GM18499 (cell line): Measurements from ENCODE around the gene TNNI3.
"Not testable (repeated sequence)": the region's sequence is repeated elsewhere in the genome, so short reads cannot be mapped to it uniquely, and the experiment has no call there.

Experiments
- ATAC-seq: cut with Tn5 transposase; IDR thresholded peaks from one replicate; pipeline ENCODE4 v1.9.1; 2021; ENCODE audit warnings: moderate number of reproducible peaks; ENCODE audit not compliant: insufficient read depth, unreplicated experiment

TNNI3 gene

DNA sequence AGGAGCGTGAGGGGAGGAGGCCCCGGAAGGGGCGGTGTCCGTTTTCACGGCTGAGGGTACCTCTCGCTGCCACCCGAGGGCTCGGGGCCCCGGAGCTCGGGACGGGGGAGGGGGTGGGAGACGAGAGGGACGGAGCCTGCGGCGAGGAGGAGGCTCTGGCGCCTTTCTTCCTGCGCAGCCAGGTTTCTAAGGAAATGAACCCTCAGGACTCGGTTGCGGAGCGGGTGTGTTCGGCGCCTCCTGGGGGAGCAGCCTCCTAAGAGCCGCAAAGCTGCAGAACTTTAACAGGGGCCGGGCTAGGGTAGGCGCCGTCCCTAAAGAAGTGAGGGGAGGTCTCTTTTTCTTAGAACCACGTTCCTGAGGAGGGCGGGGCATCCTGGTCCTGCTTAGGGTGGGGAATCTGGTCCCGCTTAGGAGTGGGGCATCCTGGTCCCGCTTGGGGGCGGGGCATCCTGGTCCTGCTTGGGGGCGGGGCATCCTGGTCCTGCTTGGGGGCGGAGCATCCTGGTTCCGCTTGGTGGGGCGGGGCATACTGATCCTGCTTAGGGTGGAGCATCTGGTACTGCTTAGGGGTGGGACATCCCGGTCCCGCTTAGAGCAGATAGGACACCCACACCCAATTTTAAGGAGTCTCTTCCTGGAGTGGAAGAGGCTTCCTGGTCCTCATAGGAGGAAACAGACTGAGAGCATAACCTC is 16.3 kb upstream of the TNNI3 start:
- no peak for ATAC-seq

DNA sequence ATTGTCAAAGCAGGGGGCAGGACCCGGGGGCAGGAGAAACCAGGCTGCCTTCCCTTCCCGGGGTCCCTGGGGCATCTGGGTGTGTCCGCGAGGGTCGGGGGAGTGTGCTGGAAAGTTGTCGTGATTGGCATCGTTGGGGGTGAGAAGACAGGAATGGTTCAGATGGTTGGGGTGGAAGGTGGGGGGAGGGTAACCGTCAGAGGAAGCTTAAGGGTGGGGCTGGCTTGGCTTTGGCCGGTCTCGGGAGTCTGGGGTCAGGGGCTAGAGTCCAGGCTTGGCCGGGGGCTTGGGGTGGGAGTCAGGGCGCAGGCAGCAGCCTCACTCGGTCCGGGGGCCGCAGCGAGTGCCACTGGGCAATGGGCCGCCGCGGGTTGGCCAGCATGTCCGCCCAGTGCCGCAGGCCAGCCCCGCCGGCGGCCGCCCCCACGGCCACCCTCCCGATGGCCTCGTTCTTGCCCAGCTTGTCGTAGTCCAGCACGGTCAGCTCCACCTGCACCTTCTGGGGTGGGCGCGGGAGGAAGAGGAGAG is 15.7 kb upstream of the TNNI3 start:
- no peak for ATAC-seq

DNA sequence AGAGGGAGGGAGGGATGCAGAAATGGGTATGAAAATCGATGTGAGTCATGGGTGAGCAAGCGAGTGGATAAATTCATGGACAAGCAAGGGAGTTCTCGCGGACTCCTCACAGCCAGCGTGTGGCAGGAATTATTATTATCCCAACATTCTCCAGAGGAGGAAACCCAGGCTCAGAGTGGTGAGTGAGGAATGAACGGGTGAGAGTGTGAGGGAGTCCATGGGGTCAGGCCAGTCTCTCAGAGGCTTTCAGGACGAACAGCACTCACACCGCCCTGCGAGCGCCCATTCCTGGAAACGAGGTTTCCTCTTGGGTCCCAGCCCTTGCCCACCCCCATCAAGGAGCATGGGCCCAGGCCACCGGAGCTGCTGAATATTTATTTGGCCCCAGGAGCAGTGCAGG is 15.2 kb upstream of the TNNI3 start:
- ATAC-seq = no peak

DNA sequence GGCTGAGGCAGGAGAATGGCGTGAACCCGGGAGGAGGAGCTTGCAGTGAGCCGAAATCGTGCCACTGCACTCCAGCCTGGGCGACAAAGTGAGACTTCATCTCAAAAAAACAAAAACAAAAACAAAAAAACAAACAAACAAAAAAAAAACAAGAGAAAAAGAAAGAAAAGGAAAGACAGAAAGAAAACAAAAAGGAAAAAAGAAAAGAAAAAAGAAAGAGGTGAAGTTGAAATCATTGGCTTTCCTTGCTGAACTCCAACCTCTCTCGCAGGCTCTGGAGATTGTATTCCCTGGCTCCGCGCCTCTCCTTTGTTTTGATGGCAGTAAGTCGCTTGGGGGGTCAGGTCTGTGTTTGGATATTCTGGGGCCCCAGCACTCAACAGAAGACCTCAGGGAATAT is 14.8 kb upstream of the TNNI3 start:
- not testable (repeated sequence) for ATAC-seq

DNA sequence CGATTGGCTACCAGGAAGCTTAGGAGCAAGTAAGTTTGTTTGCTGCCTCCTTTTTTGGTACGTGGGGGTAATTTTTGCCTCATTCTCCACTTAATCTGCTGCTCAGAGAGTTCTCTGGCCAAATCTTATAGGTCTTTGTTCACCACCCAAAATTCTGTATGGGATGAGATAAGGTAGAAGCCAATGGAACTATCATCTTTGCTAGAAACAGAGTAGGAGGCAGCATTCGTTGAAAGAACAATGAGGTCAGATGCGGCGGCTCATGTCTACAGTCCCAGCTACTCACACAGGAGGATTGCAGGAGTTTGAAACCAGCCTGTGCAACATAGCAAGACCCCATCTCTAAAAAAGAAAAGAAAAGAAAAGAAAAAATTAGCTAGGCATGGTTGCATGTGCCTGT is 13.9 kb upstream of the TNNI3 start:
- ATAC-seq = no peak

DNA sequence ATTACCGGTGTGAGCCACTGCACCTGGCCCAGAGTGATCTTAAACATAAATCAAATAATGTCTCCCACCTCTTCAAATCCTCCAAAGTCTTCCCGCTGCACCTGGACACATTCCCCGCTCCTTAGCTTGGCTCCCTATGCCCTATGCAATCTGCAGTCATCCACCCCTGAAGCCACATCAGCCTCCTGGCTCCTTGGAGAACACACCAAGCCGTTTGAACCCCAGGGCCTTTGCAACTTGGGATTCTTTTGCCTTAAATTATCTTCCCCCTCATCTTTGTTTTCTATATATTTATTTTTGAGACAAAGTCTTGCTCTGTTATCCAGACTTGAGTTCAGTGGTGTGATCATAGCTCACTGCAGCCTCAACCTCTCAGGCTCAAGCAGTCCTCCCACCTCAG is 11.6 kb upstream of the TNNI3 start:
- ATAC-seq = no peak

DNA sequence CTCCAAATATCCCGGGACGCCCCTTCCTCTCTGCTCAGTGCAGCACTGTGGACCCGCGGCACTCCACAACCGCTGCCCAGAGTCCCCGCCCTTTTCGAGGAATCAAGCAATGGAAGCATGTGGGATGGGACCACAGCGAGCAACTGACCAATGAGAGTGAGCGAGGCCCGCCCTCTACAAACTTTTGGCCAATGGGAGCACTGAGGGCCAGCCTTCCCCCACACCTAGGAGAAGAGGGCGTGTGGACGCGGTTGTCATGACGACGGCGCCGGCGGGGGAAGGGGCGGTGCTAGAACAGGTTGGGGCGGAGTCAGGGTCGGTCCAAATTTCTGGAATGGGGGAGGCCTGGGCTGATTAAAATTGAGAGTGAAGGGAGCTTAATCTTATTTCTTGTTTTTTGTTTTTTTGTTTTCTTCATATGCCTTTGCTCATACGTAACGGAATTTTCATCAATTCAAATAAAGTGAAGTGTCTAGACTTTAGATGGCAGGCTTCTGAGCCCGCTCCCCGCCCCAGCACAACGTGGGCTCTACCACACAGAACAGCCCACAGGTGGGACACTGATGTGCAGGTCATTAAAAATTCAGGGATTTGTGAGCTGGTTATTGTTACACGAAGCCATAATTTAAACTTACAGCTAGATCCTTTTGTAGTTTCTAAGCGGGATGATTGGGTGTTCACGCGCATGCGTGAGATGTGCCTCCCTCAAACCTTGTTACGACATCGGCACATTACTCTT is 9.2 kb upstream of the TNNI3 start, which contains the start of gene DNAAF3:
Gene DNAAF3 (minus strand): TSS at position 84 of the 739 bp plus-strand sequence. CDS start 200 bp downstream, outside the sequence.
- ATAC-seq = no peak

DNA sequence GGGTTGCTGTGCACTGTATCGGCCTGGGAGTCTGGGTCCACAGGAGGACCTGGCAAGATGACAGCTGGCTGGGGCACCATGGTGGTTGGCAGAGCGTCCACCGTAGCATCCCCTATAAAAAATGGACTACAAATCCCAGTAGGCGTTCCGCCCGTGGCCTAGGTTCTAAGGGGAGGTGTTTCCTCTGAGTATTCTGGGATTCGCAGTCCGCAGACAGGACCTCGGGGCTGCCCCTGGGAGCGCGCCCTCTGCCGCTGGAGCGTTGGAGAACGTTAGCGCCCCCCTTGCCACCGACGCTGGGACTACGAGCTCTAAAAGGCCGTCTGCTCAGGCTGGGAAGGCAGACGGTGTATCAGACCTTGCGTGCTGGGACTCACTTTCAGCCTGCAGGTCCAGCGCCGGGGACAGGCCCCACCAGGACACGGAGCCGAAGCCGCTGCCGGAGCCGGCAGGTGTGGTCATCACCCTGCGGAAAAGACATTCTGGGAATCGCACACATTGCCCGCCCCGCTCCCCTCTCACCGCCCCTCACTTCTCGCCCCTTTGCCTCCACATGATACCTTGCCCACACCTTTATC is 8.5 kb upstream of the TNNI3 start:
- ATAC-seq = no peak

DNA sequence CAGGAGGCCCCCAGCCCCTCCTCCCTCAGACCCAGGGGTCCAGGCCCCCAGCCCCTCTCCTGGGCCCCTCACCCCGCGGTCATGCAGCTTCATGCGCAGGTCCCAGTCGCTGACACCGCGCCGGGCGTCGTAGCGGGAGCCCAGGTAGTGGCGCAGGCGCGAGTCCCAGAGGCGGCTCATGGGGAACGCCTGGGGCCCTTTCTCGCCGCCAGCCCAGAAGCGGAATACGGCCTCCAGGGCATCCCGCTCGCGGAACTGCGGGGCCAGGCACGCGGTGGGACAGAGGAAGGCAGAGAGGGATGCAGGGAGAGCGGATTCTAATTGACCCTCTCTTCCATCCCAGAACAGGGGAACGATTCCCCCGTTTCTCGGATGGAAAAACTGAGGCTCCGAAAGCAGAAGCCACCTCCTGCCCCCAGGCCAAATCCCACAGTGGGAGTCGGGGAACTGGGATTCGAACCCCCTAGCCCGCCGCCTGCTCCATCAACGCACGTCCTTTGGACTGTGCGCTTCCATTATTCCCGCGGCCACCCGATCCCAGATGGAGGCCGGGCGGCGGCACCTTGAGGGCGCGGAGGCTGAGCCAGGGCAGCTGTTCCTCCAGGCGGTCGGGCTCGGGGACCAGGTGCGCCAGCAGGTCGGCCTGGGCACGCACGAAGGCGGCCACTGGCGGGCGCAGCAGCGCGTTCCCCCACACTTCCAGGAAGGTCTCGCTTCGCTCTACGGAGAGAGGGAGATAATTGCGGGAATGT is 4.2 kb upstream of the TNNI3 start:
- ATAC-seq = no peak

DNA sequence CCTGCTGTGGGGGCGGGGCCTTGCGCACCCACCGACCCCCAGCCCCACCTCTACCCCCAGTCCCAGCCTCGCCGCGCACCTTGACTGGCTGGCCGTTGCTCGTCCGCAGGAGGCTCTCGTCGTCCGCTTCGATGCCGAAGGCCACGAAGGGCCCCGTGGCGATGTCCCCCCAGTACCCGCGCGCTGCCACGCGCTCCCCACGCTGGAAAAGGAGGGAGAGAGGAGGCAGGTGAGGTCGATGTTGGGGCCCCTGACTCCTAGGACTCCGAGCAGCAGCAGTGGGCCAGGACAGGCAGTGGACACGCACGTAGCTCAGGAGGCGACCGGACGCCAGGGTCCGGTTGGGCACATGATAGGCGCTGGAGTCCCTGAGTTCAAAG is 3.4 kb upstream of the TNNI3 start:
- no peak for ATAC-seq

DNA sequence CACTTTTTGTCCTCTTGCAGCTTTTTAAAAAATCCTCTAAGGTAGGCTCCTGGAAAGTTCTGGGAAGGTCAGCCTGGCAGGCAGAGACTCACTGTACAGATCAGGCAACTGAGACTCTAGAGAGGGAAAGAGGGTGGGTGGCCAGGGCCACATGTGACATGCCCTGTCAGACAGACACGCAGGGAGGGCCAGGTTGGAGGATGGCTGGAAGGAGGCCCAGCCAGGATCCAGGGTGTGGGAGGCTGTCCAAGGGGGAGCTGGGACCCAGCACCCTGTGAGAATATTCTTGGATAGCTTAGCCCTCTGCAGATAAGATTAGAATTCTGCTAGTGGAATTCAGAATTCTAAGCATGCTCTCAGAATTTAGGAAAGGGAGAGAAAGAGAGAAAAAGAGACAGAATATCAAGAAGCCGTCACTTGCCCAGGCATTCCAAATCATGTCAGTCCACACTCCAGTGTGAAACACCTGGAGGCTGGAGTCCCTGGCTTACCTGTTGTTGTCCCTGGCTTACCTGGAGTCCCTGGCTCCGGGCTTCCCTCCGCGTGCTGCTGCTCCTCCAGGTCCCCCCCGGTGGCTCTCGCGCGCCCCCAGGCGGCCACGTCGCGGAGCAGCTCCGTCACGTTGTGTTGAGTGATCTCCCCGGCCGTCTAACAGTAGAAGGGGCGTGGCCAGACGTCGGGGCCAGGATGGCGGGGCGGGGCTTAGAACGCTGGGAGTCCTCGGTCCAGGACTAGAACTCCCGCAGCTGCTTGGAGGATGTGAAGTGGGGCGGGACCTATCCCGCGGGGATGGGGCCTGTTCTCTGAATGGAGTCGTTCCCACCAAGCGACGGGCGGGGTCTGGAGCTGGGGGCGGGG is 2.8 kb upstream of the TNNI3 start:
- ATAC-seq = no peak

DNA sequence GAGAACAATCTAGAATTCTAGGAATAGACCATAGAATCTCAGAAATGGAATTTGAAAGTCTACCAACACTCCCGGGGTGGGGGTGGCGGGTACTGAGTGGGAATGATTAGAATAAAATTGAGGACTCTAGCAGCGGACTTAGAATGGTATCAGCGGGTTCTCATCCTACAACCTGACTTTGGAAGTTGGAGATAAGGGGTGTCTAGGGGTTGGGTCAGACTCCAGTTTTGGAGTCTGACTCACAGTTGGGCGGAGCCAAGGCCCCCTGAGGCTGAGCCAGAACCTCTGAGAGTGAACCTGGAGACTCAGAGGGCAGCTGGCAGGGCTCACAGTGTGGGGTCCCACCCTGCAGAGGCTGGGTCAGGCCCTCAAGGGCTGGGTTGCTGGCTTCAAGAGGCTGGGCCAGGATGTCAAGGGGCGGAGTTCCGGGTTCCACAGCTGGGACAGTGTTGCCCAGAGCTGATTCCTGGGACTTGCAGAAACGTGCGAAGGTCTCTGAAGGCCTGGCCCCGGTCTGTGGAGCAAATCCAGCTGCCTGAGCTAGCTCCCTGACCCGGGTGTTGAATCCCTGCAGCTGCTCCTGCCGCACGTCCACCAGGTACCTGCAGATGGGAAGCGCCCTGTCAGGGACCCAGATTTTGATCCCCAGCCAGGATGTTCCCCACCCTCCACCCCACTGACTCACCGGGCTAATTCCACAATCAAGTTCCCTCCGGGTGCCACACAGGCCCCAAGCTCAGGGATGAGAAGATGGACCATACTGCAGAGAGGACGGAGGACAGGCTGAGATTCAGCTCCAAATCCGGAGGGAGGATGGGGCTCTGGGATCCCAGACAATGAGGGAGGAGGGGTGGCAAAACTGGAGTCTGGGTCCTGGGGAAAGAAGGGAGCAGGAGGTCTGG is 1.6 kb upstream of the TNNI3 start:
- ATAC-seq = no peak

DNA sequence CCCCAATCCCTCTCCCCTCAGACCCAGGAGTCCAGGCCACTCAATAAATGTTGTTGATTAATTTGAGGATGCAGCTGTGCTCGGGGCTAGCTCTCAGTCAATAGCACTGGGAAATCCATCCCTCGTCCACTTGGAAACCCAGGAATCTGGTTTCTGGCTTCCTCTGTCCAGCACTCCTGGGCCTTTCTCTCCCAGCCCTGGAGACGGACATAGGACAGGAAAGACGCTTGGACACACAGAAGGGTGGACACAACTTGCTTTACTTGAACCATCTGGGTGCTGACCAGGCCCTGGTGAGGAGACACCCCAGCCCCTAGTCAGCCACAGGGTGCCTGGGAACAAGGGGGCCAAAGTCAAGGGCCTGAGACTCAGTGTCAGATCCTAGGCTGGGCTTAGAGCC is 891 bp upstream of the TNNI3 start:
- ATAC-seq = no peak

DNA sequence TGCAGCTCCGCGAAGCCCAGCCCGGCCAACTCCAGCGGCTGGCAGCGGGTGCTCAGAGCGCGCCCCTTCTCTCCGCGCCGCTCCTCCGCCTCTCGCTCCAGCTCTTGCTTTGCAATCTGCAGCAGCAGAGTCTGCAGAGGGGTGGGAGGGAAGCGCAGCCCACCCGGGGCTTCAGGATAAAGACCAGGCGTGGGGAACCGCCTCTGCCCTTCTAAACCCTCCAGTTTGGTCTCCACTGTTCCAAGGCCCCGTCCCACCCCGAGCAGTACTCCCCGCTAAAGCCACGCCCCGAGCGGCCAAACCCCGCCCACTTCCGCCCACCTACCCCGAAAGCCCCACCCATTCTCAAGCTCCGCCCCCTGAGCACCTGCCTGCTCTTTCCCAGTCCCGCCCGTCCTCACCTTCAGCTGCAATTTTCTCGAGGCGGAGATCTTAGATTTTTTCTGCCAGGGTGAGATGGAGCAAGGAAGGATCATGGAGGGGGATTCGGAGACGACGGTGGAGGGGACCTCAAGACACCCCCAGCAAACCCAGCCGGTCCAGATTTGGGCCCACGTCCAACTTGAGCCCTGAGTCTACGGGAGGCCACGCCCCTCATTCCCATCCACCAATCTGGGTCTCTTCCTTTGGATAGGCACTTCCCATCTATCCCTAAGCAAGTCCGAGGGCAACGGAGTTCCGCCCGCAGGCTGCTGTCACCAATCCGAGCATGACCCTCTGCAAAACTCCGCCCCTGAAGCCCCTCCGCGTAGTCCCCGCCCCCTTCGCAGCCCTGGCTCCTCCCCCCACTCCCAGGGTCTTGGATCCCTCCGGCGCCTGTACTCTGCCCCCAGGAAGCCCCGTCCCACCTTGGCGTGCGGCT is 1.1 kb downstream of the TNNI3 start:
- no peak for ATAC-seq

DNA sequence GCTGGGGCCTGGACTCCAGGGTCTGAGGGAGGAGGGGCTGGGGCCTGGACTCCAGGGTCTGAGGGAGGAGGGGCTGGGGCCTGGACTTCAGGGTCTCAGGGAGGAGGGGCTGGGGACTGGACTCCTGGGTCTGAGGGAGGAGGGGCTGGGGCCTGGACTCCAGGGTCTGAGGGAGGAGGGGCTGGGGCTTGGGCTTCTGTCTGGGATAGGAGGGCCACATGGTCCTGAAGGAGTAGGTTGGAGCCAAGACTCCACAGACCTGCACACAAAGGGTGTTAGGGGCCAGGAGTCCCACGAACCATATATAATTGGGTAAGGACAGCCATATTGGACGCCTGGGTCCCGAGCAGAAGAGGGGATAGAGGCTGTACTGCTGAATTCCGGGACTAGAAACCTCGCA is 1.7 kb downstream of the TNNI3 start:
- ATAC-seq = not testable (repeated sequence)

DNA sequence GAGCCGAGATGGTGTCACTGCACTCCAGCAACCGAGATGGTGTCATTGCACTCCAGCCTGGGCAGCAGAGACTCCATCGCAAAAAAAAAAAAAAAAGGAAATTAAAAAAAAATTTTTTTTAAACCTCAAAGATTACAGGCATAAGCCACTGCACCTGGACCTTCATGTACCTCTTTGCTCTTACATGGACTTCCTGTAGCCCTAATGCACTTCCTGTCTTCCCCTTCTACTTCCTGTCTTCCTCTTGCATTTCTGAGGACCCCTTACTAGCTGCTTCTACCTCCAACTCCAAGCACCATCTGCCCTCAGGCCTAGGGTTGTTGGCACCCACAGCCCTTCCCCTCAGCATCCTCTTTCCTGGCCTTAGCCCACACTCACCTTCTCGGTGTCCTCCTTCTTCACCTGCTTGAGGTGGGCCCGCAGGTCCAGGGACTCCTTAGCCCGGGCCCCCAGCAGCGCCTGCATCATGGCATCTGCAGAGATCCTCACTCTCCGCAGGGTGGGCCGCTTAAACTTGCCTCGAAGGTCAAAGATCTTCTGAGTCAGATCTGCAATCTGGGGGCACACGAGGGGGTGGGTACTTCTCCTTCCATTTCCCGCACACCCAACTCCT is 3.8 kb downstream of the TNNI3 start:
- ATAC-seq = no peak

DNA sequence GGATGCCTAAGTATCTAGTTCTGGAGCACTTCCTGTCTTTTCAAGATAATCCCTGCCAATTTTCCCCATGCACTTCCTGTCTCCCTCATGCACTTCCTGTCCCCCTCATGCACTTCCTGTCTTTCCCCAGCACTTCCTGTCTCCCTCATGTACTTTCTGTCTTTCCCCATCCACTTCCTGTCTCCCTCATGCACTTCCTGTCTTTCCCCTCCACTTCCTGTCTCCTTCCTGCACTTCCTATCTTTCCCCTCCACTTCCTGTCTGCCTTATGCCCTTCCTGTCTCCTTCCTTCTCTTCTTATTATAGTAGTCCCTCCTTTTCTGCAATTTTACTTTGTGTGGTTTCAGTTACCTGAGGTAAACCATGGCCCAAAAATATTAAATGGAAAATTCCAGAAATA is 5.5 kb downstream of the TNNI3 start:
- no peak for ATAC-seq
